ENCODE measurements around the gene IMPDH1.

The IMPDH1 gene

GRCh38 chr7:128388145-128388485, 21.7 kb downstream of the IMPDH1 start:
- FAIRE-seq, result no peak
- DNase-seq (ENCODE audit: low spot score), result no peak

- FAIRE-seq, result no peak
Observed at GRCh38 chr7:128387216-128388144, 22.3 kb downstream of the IMPDH1 start.

GRCh38 chr7:128385988-128386925, 23.5 kb downstream of the IMPDH1 start:
- no peak for FAIRE-seq
- no peak for DNase-seq (ENCODE audit: low spot score)

More at GRCh38 chr7:128387216-128388144, 22.3 kb downstream of the IMPDH1 start:
- peak; percentile 77 for DNase-seq (ENCODE audit: low spot score)

GRCh38 chr7:128384726-128385125, 25.1 kb downstream of the IMPDH1 start:
- no peak for FAIRE-seq
- DNase-seq (ENCODE audit: low spot score), result no peak

- DNase-seq (ENCODE audit: low spot score) (no peak), FAIRE-seq (no peak)
Observed at GRCh38 chr7:128383776-128384175, 26.0 kb downstream of the IMPDH1 start.

- FAIRE-seq (no peak), DNase-seq (ENCODE audit: low spot score) (no peak)
Observed at GRCh38 chr7:128381161-128381821, 28.5 kb downstream of the IMPDH1 start.

GRCh38 chr7:128380483-128381106, 29.2 kb downstream of the IMPDH1 start:
- FAIRE-seq (no peak), DNase-seq (ENCODE audit: low spot score) (no peak)

- FAIRE-seq, result no peak
- DNase-seq (ENCODE audit: low spot score), result no peak
Observed at GRCh38 chr7:128379900-128380479, 29.8 kb downstream of the IMPDH1 start.

- FAIRE-seq (no peak), DNase-seq (ENCODE audit: low spot score) (no peak)
Observed at GRCh38 chr7:128378637-128379036, 31.1 kb downstream of the IMPDH1 start.

GRCh38 chr7:128376077-128376476, 33.7 kb downstream of the IMPDH1 start:
- no peak for DNase-seq (ENCODE audit: low spot score)
- no peak for FAIRE-seq

GRCh38 chr7:128374041-128374440, 35.7 kb downstream of the IMPDH1 start:
- FAIRE-seq, result no peak
- no peak for DNase-seq (ENCODE audit: low spot score)

GRCh38 chr7:128373606-128374005, 36.2 kb downstream of the IMPDH1 start:
- no peak for FAIRE-seq
- DNase-seq (ENCODE audit: low spot score), result no peak

GRCh38 chr7:128370491-128370890, 39.3 kb downstream of the IMPDH1 start:
- FAIRE-seq, result no peak
- DNase-seq (ENCODE audit: low spot score), result no peak

- FAIRE-seq (no peak), DNase-seq (ENCODE audit: low spot score) (no peak)
Observed at GRCh38 chr7:128366986-128367385, 42.8 kb downstream of the IMPDH1 start.

- no peak for FAIRE-seq
- DNase-seq (ENCODE audit: low spot score), result no peak
Observed at GRCh38 chr7:128366300-128366699, 43.5 kb downstream of the IMPDH1 start.

GRCh38 chr7:128365432-128365831, 44.4 kb downstream of the IMPDH1 start:
- FAIRE-seq, result no peak

GRCh38 chr7:128364166-128364870, 45.5 kb downstream of the IMPDH1 start:
- DNase-seq (ENCODE audit: low spot score) (no peak), FAIRE-seq (no peak)

More at GRCh38 chr7:128365432-128365831, 44.4 kb downstream of the IMPDH1 start:
- DNase-seq (ENCODE audit: low spot score), result no peak

- FAIRE-seq (no peak), DNase-seq (ENCODE audit: low spot score) (no peak)
Observed at GRCh38 chr7:128363261-128363721, 46.5 kb downstream of the IMPDH1 start.

- FAIRE-seq, result no peak
- no peak for DNase-seq (ENCODE audit: low spot score)
Observed at GRCh38 chr7:128362670-128363069, 47.1 kb downstream of the IMPDH1 start.

All from urothelium cell line (cell line).